H9 (cell line): ENCODE measurements around the gene HAUS1. TPM values are rescaled to one million over a fixed set of nuclear protein-coding genes. Genes with fewer than 3 reads are reported as not detected.

Source experiments
- DNase-seq: peaks from one replicate; pipeline ENCODE4 v3.0.0-alpha.2; 2017
- H2AFZ ChIP-seq: one replicate; pipeline ENCODE4 v1.6.1; 2013; ENCODE audit warnings: mild to moderate bottlenecking, low read length, control low read depth, moderate library complexity
- H2AK5ac ChIP-seq: 2 replicates; pipeline ENCODE4 v1.6.1; 2013; ENCODE audit warnings: low read length, control low read depth, mixed read lengths; ENCODE audit not compliant: insufficient read length
- H2BK120ac ChIP-seq: one replicate; pipeline ENCODE4 v1.6.1; 2013; ENCODE audit warnings: low read depth, mild to moderate bottlenecking, low read length, control low read depth, inconsistent platforms; ENCODE audit not compliant: poor library complexity, severe bottlenecking
- H2BK12ac ChIP-seq: 2 replicates; pipeline ENCODE4 v1.6.1; 2013; ENCODE audit warnings: low read length, control low read depth, mixed read lengths, low read depth; ENCODE audit not compliant: insufficient read length
- H2BK15ac ChIP-seq: 2 replicates; pipeline ENCODE4 v1.6.1; 2013; ENCODE audit warnings: low read depth, low read length, control low read depth
- H2BK20ac ChIP-seq: one replicate; pipeline ENCODE4 v1.6.1; 2013; ENCODE audit warnings: low read depth, mild to moderate bottlenecking, low read length, control low read depth, inconsistent platforms; ENCODE audit not compliant: poor library complexity, severe bottlenecking
- H2BK5ac ChIP-seq: 2 replicates; pipeline ENCODE4 v1.6.1; 2013; ENCODE audit warnings: low read length, control low read depth, mixed read lengths; ENCODE audit not compliant: insufficient read length
- H3K14ac ChIP-seq: 2 replicates; pipeline ENCODE4 v1.6.1; 2013; ENCODE audit warnings: low read length, control low read depth; ENCODE audit not compliant: insufficient read depth
- H3K18ac ChIP-seq: 2 replicates; pipeline ENCODE4 v1.6.1; 2013; ENCODE audit warnings: low read depth, mild to moderate bottlenecking, mixed read lengths, low read length, control low read depth; ENCODE audit not compliant: insufficient read length
- H3K23ac ChIP-seq: 2 replicates; pipeline ENCODE4 v1.6.1; 2013; ENCODE audit warnings: low read length, control low read depth, mixed read lengths, low read depth; ENCODE audit not compliant: insufficient read length
- H3K23me2 ChIP-seq: 2 replicates; pipeline ENCODE4 v1.6.1; 2013; ENCODE audit warnings: low read depth, mild to moderate bottlenecking, mixed read lengths, low read length, control low read depth; ENCODE audit not compliant: insufficient read length, poor library complexity, severe bottlenecking
- H3K27ac ChIP-seq: 2 replicates; pipeline ENCODE4 v1.5.1; 2013; ENCODE audit warnings: low read length, control low read depth, mixed read lengths, low read depth; ENCODE audit not compliant: insufficient read length
- H3K27me3 ChIP-seq: 2 replicates; pipeline ENCODE4 v1.6.1; 2013; ENCODE audit warnings: low read length, control low read depth, inconsistent platforms; ENCODE audit not compliant: insufficient read depth
- H3K4ac ChIP-seq: 2 replicates; pipeline ENCODE4 v1.6.1; 2013; ENCODE audit warnings: low read depth, mild to moderate bottlenecking, control low read depth, inconsistent platforms, low read length, moderate library complexity
- H3K4me1 ChIP-seq: 2 replicates; pipeline ENCODE4 v1.6.1; 2013; ENCODE audit warnings: low read length, control low read depth, inconsistent platforms; ENCODE audit not compliant: insufficient read depth
- H3K4me2 ChIP-seq: 2 replicates; pipeline ENCODE4 v1.6.1; 2013; ENCODE audit warnings: low read length, control low read depth, mixed read lengths; ENCODE audit not compliant: insufficient read length, insufficient read depth
- H3K56ac ChIP-seq: 2 replicates; pipeline ENCODE4 v1.6.1; 2013; ENCODE audit warnings: low read depth, mild to moderate bottlenecking, mixed read lengths, low read length, control low read depth; ENCODE audit not compliant: insufficient read length
- H3K79me1 ChIP-seq: 2 replicates; pipeline ENCODE4 v1.6.1; 2013; ENCODE audit warnings: low read depth, mild to moderate bottlenecking, moderate library complexity, low read length, control low read depth, inconsistent platforms; ENCODE audit not compliant: insufficient read depth, poor library complexity, severe bottlenecking
- H3K79me2 ChIP-seq: 2 replicates; pipeline ENCODE4 v1.6.1; 2013; ENCODE audit warnings: low read length, control low read depth, inconsistent platforms; ENCODE audit not compliant: insufficient read depth
- H3K9ac ChIP-seq: 2 replicates; pipeline ENCODE4 v1.6.1; 2013; ENCODE audit warnings: low read length, control low read depth, mixed read lengths; ENCODE audit not compliant: insufficient read length; ENCODE audit errors: extremely low read depth
- H3K9me3 ChIP-seq: one replicate; pipeline ENCODE4 v1.6.1; 2013; ENCODE audit warnings: low read depth, low read length, inconsistent platforms; ENCODE audit not compliant: control insufficient read depth
- H3T11ph ChIP-seq: one replicate; pipeline ENCODE4 v1.6.1; 2013; ENCODE audit warnings: mild to moderate bottlenecking, low read length, control low read depth, inconsistent platforms
- H4K20me1 ChIP-seq: one replicate; pipeline ENCODE4 v1.6.1; 2013; ENCODE audit not compliant: control insufficient read depth, insufficient read length, insufficient read depth
- H4K5ac ChIP-seq: 2 replicates; pipeline ENCODE4 v1.6.1; 2013; ENCODE audit warnings: low read depth, mild to moderate bottlenecking, mixed read lengths, low read length, control low read depth; ENCODE audit not compliant: insufficient read length
- H4K8ac ChIP-seq: replicated peaks from 2 replicates; pipeline ENCODE4 v1.6.1; 2013; ENCODE audit warnings: low read length, control low read depth, mixed read lengths, low read depth; ENCODE audit not compliant: insufficient read length
- H4K91ac ChIP-seq: 2 replicates; pipeline ENCODE4 v1.6.1; 2013; ENCODE audit warnings: low read depth, mild to moderate bottlenecking, moderate library complexity, mixed read lengths, low read length, control low read depth; ENCODE audit not compliant: insufficient read length
- H3K27ac Mint-ChIP-seq, 3 experiments: 2 replicates in 2 of 3; 3 replicates in 1 of 3; pipeline ENCODE4 v1.8.0; 2020 to 2021; ENCODE audit warnings: mixed read lengths in 3 of 3, mild to moderate bottlenecking in 1 of 3, moderate library complexity in 1 of 3
- H3K27me3 Mint-ChIP-seq: 2 replicates; pipeline ENCODE4 v1.8.0; 2021; ENCODE audit warnings: low read depth, mild to moderate bottlenecking, moderate library complexity, mixed read lengths
- H3K36me3 Mint-ChIP-seq, 3 experiments: 2 replicates in 2 of 3; 3 replicates in 1 of 3; pipeline ENCODE4 v1.8.0; 2020 to 2021; ENCODE audit warnings: low read depth in 3 of 3, mixed read lengths in 3 of 3; ENCODE audit not compliant: insufficient read depth in 1 of 3
- H3K4me1 Mint-ChIP-seq, 2 experiments: 2 replicates each; pipeline ENCODE4 v1.8.0; 2020; ENCODE audit warnings: mixed read lengths in 2 of 2
- H3K4me3 Mint-ChIP-seq, 2 experiments: 2 replicates in 1 of 2; 3 replicates in 1 of 2; pipeline ENCODE4 v1.8.0; 2020 to 2021; ENCODE audit warnings: mild to moderate bottlenecking in 2 of 2, mixed read lengths in 2 of 2, moderate library complexity in 1 of 2
- H3K9me3 Mint-ChIP-seq, 2 experiments: 2 replicates in 1 of 2; 3 replicates in 1 of 2; pipeline ENCODE4 v1.8.0; 2020; ENCODE audit warnings: mild to moderate bottlenecking in 2 of 2, mixed read lengths in 2 of 2, moderate library complexity in 1 of 2
- CTCF ChIP-seq: fragments of 200-600 bp; sonication (generic); conservative IDR thresholded peaks from 3 replicates; pipeline ENCODE4 v1.8.0; 2021; ENCODE audit warnings: antibody characterized with exemption, mild to moderate bottlenecking
- WGBS: extraction: QIAGEN DNeasy Blood & Tissue Kit; methylation state at CpG from one replicate; pipeline ENCODE4 v1.1.7; 2013; ENCODE audit warnings: missing lambda C conversion rate, low lambda C conversion rate, mixed read lengths; ENCODE audit not compliant: insufficient read length; ENCODE audit errors: extremely low coverage; 5-methylcytosine and 5-hydroxymethylcytosine counted together
- total RNA-seq: library from RNA; stranded (reverse); gene quantifications from 2 replicates; pipeline ENCODE4 v1.2.1, GENCODE V29; 2021

Gene HAUS1
- total RNA-seq, 1 experiment from 2014 or later: 87.0 TPM

DNA sequence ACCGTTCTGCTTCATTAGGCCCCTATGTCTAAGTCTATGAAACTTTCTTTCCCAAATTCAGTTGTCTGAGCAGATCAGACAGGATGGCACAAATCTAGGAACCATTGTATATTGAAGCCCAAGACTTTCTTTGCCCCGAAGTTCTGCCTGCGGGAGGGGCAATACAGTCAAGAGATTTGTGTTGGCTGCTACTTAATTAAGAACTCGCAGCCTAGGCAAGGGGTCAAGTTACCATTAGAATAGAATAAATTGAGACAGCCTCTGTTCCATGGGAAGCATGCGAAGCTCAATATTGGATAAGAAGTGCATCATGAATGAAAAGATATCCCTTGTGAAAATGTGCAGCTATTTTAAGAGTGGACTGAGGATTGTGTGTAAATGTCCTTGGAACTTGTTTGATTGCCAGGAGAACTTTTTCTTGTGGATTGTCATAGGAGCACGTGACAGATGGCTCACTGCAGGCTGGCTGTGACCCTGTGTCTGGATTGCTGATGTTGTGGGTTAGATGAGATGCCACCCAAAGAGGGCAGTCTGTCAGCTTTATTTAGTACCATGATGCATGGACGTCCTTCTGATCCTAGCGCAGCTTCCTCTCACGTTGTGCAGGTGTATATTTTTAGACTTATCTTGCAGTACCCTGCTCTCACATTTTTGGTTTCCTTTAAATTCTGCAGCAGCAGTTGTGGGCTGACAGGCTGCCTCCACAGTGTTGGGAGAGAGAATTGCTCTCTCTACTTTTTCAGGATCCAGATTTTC, 30.9 kb downstream of the HAUS1 start:
- WGBS: no CpG with 5 or more reads among the region's 9 CpGs
- DNase-seq: no peak
- H2BK20ac ChIP-seq: no peak overlapping the region

More for the DNA sequence above, 30.9 kb downstream of the HAUS1 start:
- Histone ChIP-seq H2BK120ac (no peak overlapping the region), H3K79me2 (no peaks in the 10 kb centered on the region), H3K27me3 (no peaks in the 10 kb centered on the region), H3K4me1 (peaks cover 3% of the 10 kb centered on the region; the same call in 1 of the 2 replicates), H3K4me2 (no peak overlapping the region), H3K4ac (no peak overlapping the region), H3K23ac (no peak overlapping the region), H2BK15ac (no peak overlapping the region), H3K18ac (no peak overlapping the region), H3K23me2 (no peaks in the 10 kb centered on the region), H3K14ac (no peak overlapping the region), H2BK12ac (no peak overlapping the region), H4K91ac (no peak overlapping the region), H3T11ph (no peak overlapping the region), H4K20me1 (no peaks in the 10 kb centered on the region), H4K5ac (no peak overlapping the region), H2AK5ac (no peak overlapping the region), H2AFZ (no peak overlapping the region), H3K56ac (no peak overlapping the region), H3K9ac (no peak overlapping the region), H3K79me1 (no peaks in the 10 kb centered on the region), H4K8ac (no peak overlapping the region), H3K9me3 (no peaks in the 10 kb centered on the region), H3K27ac (peak overlapping the region; percentile 1), H2BK5ac (no peak overlapping the region)
- H3K36me3 Mint-ChIP-seq: peaks cover 2 to 10% (median 4%) of the 10 kb centered on the region in 3 experiments; a peak in 5 of 7 replicates
- no peaks in the 10 kb centered on the region for H3K9me3 Mint-ChIP-seq
- H3K4me1 Mint-ChIP-seq: peaks cover 12 to 24% of the 10 kb centered on the region in 2 experiments
- peak overlapping the region; percentile 6 to 73 (median 15); a peak in 5 of 7 replicates for H3K27ac Mint-ChIP-seq
- TF ChIP-seq CTCF: no peak
- no peaks in the 10 kb centered on the region for H3K27me3 Mint-ChIP-seq
- H3K4me3 Mint-ChIP-seq: no peak overlapping the region
